EL (cell line): ENCODE results near the gene HLCS.
A peak's percentile ranks its signal among the peaks of the same experiment; 100 is the strongest.
"Not testable (repeated sequence)": the region's sequence is repeated elsewhere in the genome, so short reads cannot be mapped to it uniquely, and the experiment has no call there.

Source experiments
- DNase-seq: peaks from one replicate; pipeline ENCODE4 v3.0.0-alpha.2; 2016

HLCS gene

GRCh38 chr21:36845790-36846189, 120.7 kb downstream of the HLCS start:
- no peak for DNase-seq

- DNase-seq, result no peak
These were observed 121.4 kb downstream of the HLCS start for GRCh38 chr21:36845070-36845469.

GRCh38 chr21:36841866-36842265, 124.6 kb downstream of the HLCS start:
- peak; percentile 70 for DNase-seq

GRCh38 chr21:36839735-36840134, 126.7 kb downstream of the HLCS start:
- DNase-seq, result no peak

GRCh38 chr21:36839123-36839522, 127.3 kb downstream of the HLCS start:
- peak; percentile 21 for DNase-seq

GRCh38 chr21:36835383-36835795, 131.1 kb downstream of the HLCS start:
- no peak for DNase-seq

GRCh38 chr21:36834192-36834591, 132.3 kb downstream of the HLCS start:
- no peak for DNase-seq

GRCh38 chr21:36830100-36830499, 136.4 kb downstream of the HLCS start:
- DNase-seq, result no peak

- DNase-seq, result no peak
These were observed 137.5 kb downstream of the HLCS start for GRCh38 chr21:36828891-36829515.

- no peak for DNase-seq
These were observed 138.3 kb downstream of the HLCS start for GRCh38 chr21:36828208-36828607.

GRCh38 chr21:36825658-36826057, 140.8 kb downstream of the HLCS start:
- no peak for DNase-seq

GRCh38 chr21:36821032-36821299, 145.5 kb downstream of the HLCS start:
- DNase-seq, result no peak

GRCh38 chr21:36820176-36821031, 146.1 kb downstream of the HLCS start:
- no peak for DNase-seq

- no peak for DNase-seq
These were observed 148.6 kb downstream of the HLCS start for GRCh38 chr21:36817732-36818450.

- no peak for DNase-seq
These were observed 149.8 kb downstream of the HLCS start for GRCh38 chr21:36816561-36817130.

- DNase-seq, result not testable (repeated sequence)
These were observed 150.4 kb downstream of the HLCS start for GRCh38 chr21:36816026-36816425.

GRCh38 chr21:36815284-36815683, 151.2 kb downstream of the HLCS start:
- no peak for DNase-seq

GRCh38 chr21:36813052-36813451, 153.4 kb downstream of the HLCS start:
- no peak for DNase-seq

- DNase-seq, result no peak
These were observed 154.7 kb downstream of the HLCS start for GRCh38 chr21:36811762-36812161.

GRCh38 chr21:36810443-36810842, 156.0 kb downstream of the HLCS start:
- no peak for DNase-seq

GRCh38 chr21:36807422-36807928, 159.0 kb downstream of the HLCS start:
- no peak for DNase-seq

- peak; percentile 53 for DNase-seq
These were observed 160.4 kb downstream of the HLCS start for GRCh38 chr21:36806103-36806502.

- no peak for DNase-seq
These were observed 161.4 kb downstream of the HLCS start for GRCh38 chr21:36804874-36805611.
